ENCODE results near the gene OR6B1. TPM values are rescaled to one million over a fixed set of nuclear protein-coding genes. Genes with fewer than 3 reads are reported as not detected.
"Not testable (repeated sequence)": the region's sequence is repeated elsewhere in the genome, so short reads cannot be mapped to it uniquely, and the experiment has no call there.

The OR6B1 gene
- total RNA-seq, 4 donors from 2014 or later, result not detected

- intact Hi-C loops (cut with DNase I; ENCODE audit: low total_unique reads), result no loop called here
Observed at GRCh38 chr7:144048648-144049047, 48.5 kb downstream of the OR6B1 start, which contains the start of gene OR2A5. OR2A5 (plus strand) TSS chr7:144048948; CDS start chr7:144050402, 1,454 bp downstream.

DNA sequence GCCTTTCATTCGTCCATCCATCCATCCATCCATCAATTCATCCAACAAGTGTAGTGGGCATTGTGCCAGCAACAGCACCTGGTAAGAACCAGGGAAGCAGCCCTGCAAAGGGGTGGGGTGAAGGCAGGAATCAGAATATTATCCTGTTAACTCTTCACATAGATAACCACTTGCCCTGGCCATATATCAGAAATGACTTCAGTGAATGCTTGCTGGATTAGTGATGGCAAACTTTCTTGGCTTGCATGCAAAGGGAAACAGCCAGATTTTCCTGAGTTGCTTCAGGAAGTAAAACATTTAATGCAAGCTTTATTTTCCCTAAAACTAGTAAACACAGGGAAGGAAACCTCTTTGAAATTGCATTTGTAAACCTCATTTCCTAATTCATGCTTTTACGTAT lies 49.4 kb downstream of the OR6B1 start:
- DNase-seq (ENCODE audit: low spot score in 2 of 2), result no peak
- intact Hi-C loops (cut with DNase I; ENCODE audit: low total_unique reads), result no loop called here
- WGBS, 2 donors, result 47 to 64% methylated on average over 2 of the region's 2 CpGs
- no peak overlapping the region for H3K4me3 ChIP-seq (ENCODE audit: low read depth, poor library complexity, severe bottlenecking)
- TF ChIP-seq POLR2A (IDR thresholded peaks at IDR 0.05) (no peak), CTCF (IDR thresholded peaks at IDR 0.05) (no peak)

More at GRCh38 chr7:144048648-144049047, 48.5 kb downstream of the OR6B1 start, which contains the start of gene OR2A5:
- TF ChIP-seq CTCF (IDR thresholded peaks at IDR 0.05), result no peak
- no peak for TF ChIP-seq POLR2A (IDR thresholded peaks at IDR 0.05)
- no peak for DNase-seq (ENCODE audit: low spot score in 2 of 2)
- H3K4me3 ChIP-seq (ENCODE audit: low read depth, poor library complexity, severe bottlenecking), result no peak within 1 kb of the TSS
- 21 to 43% methylated on average over 1 of the region's 1 CpG for WGBS, 2 donors

DNA sequence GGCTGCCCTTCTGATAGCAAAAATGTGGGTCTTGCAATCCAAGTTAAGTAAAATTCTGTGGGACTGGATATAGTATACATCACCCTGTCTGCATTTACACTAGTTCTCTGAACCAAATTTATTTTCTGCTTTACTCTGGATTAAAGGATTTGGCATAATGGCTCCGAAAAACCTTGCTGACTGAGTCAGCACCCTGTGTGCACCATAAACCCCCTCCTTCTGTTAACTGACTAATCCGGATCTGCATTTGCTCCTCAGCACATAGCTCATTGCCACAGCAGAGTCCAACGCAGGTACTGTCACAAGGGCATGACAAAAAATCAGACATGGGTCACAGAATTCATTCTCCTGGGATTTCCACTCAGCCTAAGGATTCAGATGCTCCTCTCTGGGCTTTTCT lies 50.0 kb downstream of the OR6B1 start:
- intact Hi-C loops (cut with DNase I; ENCODE audit: low total_unique reads), result no loop called here
- no peak for DNase-seq (ENCODE audit: low spot score in 2 of 2)
- no peak overlapping the region for H3K4me3 ChIP-seq (ENCODE audit: low read depth, poor library complexity, severe bottlenecking)
- 62 to 64% methylated on average over 3 of the region's 3 CpGs for WGBS, 2 donors
- no peak for TF ChIP-seq CTCF (IDR thresholded peaks at IDR 0.05)
- TF ChIP-seq POLR2A (IDR thresholded peaks at IDR 0.05), result no peak

DNA sequence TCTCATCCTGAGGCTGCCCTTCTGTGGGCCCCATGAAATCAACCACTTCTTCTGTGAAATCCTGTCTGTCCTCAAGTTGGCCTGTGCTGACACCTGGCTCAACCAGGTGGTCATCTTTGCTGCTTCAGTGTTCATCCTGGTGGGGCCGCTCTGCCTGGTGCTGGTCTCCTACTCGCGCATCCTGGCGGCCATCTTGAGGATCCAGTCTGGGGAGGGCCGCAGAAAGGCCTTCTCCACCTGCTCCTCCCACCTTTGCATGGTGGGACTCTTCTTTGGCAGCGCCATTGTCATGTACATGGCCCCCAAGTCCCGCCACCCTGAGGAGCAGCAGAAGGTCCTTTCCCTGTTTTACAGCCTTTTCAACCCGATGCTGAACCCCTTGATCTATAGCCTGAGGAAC lies 50.8 kb downstream of the OR6B1 start:
- H3K4me3 ChIP-seq (ENCODE audit: low read depth, poor library complexity, severe bottlenecking); intact Hi-C loops (cut with DNase I; ENCODE audit: low total_unique reads); DNase-seq (ENCODE audit: low spot score in 2 of 2): not testable (repeated sequence)
- 85 to 87% methylated on average over 8 of the region's 8 CpGs for WGBS, 2 donors

GRCh38 chr7:144057954-144058353 lies 57.8 kb downstream of the OR6B1 start:
- no peak overlapping the region for H3K4me3 ChIP-seq (ENCODE audit: low read depth, poor library complexity, severe bottlenecking)
- WGBS, 2 donors, result 83 to 88% methylated on average over 3 of the region's 3 CpGs
- intact Hi-C loops (cut with DNase I; ENCODE audit: low total_unique reads), result no loop called here

More at GRCh38 chr7:144057954-144058353, 57.8 kb downstream of the OR6B1 start:
- no peak for TF ChIP-seq POLR2A (IDR thresholded peaks at IDR 0.05)
- no peak for TF ChIP-seq CTCF (IDR thresholded peaks at IDR 0.05)
- DNase-seq (ENCODE audit: low spot score in 2 of 2), result no peak

Other genes with a start within 250 kb of the OR6B1 start
- gene CTAGE6, start 242.6 kb upstream of the OR6B1 start, total RNA-seq, result under 1 TPM in 1 of 4 donors, not detected in 3; 0.36 TPM
- gene TCAF1, start 98.1 kb upstream of the OR6B1 start, total RNA-seq, result 10 to 100 TPM; 23.1 to 40.9 (median 30.2) TPM
- not detected for gene OR2F2, start 65.1 kb upstream of the OR6B1 start, total RNA-seq
- gene OR2F1, start 45.5 kb upstream of the OR6B1 start, total RNA-seq, result not detected
- gene OR2A5, start 48.6 kb downstream of the OR6B1 start, total RNA-seq, result not detected
- gene OR2A25, start 69.5 kb downstream of the OR6B1 start, total RNA-seq, result not detected
- not detected for gene OR2A12, start 86.0 kb downstream of the OR6B1 start, total RNA-seq
- not detected for gene OR2A2, start 109.3 kb downstream of the OR6B1 start, total RNA-seq
- gene OR2A14, start 122.9 kb downstream of the OR6B1 start, total RNA-seq, result not detected
- 10 to 100 TPM in 2 of 4 donors, 1 to 10 TPM in 2; 4.8 to 28.2 (median 13.0) TPM for gene CTAGE4, start 183.1 kb downstream of the OR6B1 start, total RNA-seq
- 10 to 100 TPM; 16.9 to 23.4 (median 20.9) TPM for gene ARHGEF35, start 195.5 kb downstream of the OR6B1 start, total RNA-seq
- gene OR2A42, start 239.3 kb downstream of the OR6B1 start, total RNA-seq, result under 1 TPM in 1 of 4 donors, not detected in 3; 0.59 TPM

Measured in lower leg skin (tissue), 4 donors.